ENCODE results near the gene RIMBP2. TPM values are rescaled to one million over a fixed set of nuclear protein-coding genes. Genes with fewer than 3 reads are reported as not detected.
"Not testable (repeated sequence)": the region's sequence is repeated elsewhere in the genome, so short reads cannot be mapped to it uniquely, and the experiment has no call there.

The RIMBP2 gene
- total RNA-seq, 1 donor from 2014 or later: not detected

DNA sequence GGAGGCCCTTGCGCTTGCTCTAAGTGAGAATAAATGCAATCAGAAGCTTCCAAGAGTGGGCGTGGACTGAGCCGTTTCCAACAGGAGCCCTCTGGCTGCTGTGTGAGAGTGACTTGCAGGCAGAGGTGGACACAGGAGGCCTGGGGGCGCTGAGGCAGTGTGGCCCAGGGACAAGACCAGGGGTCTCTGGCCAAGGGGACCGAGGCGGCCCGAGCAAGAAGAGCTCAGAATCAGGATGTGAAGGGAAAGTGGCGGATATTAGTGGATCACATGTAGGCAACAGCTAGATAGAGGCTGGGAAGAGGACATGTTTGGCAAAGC lies 8.6 kb downstream of the RIMBP2 start:
- no peak for DNase-seq (ENCODE audit: low spot score)
- no peak for ATAC-seq

GRCh38 chr12:130706885-130707570 lies 9.1 kb downstream of the RIMBP2 start:
- ATAC-seq (no peak), DNase-seq (ENCODE audit: low spot score) (no peak)

DNA sequence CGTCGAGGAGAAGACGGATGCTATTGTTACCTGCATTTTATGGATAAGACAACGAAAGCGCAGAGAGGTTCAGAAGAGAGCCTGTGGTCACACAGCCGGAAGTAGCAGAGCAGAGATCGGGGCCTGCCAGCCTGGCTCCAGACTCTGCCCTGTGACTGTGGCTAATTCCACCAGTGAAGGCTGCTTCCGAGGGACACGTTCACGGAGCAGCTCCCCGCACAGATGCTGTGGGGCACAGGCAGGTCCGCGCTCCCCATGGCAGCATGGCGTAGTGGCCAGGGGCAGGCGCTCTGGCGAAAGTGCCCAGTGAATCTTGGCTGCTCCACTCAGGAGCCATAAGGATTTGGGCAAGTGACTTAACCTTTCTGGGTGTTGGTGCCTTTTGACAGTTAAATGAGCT lies 9.8 kb downstream of the RIMBP2 start:
- no peak for DNase-seq (ENCODE audit: low spot score)
- no peak for ATAC-seq

DNA sequence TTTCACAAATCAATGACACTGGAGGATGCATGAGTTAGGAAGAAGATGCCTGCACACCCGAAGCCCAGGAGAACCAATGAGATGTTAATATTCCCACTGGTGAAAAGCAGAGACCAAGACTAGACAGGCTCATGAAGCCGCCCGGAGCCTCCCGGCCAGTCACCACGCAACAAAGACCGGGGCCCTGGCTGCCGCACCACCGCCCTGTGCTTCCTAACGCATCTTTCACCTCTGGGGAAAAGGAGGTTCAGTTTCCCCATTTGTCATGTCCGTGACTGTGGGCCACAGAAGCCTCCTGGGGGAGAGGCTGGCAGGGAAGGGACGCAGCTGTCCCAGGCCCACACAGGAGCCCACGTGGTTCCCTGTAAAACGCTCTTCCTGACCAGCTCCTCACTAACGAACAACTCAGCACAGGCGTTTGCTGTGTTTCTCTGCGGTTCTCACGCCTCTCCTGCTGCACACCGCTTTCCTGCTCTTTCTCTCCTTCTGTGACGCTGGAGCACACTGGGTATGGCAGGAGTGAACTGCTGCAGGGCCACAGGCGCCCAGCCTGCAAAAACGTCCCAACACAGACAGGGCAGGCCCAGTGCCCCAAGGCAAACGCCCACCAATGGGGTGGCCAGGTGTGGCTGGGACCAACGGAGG lies 10.8 kb downstream of the RIMBP2 start:
- DNase-seq (ENCODE audit: low spot score): no peak

DNA sequence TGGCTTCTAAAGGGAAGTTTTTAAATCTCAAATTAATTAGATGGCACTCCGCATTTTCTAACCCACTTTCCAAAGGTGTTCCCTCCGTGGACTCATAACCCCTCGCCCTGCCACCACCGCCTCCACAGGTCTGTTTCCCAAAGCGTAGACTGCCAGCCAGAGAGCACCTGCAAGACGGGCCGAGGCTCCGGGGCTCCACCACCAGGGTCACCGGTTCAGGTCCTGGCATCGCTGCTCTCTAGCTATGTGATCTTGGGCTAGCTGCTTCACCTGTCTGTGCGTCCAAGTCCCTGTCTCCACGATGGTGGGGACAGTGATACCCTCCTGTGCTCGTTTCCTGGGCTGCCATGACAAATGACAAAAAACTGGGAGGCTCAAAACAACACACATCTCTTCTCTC lies 11.5 kb downstream of the RIMBP2 start:
- no peak for ATAC-seq
- DNase-seq (ENCODE audit: low spot score): no peak

More for the DNA sequence above, 10.8 kb downstream of the RIMBP2 start:
- no peak for ATAC-seq

GRCh38 chr12:130703733-130704375 lies 12.2 kb downstream of the RIMBP2 start:
- ATAC-seq: no peak
- no peak for DNase-seq (ENCODE audit: low spot score)

DNA sequence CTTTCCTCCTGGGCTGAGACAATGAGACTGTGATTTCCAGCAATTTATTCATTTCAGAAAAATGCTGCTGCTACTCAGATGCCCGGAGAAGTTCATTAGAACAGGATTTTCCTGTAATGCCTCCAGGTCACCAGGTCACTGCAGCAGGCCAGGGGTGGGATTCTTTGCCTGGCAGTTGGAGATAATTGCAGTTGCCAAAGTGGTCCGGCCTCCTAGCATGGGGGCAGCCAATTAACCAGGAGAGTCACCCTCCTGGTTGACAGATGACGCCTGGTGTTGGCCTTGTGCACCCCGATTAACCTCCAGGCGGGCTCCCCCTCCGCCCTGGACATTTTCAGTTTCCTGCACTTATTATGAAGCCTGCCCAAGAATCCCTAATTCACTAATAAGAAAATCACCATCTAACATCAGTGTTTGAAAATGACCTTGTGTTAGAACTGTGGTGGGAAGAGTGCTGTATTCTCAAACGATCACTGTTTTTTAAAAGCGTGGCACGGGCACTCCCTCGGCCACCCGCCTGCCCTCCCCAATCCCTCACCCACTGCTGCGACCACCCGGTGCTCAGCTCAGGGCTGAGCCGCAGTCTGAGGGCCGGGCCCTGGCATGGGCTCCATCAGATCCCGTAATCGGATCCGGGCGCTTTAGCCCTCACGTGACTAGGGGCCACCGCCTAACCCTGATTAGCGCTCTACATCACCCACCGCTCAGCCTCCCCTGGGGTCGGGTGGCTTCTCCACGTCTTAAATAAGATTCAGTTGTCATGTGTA lies 12.9 kb downstream of the RIMBP2 start:
- DNase-seq (ENCODE audit: low spot score): no peak
- ATAC-seq: no peak

GRCh38 chr12:130701402-130701744 lies 14.7 kb downstream of the RIMBP2 start:
- no peak for ATAC-seq
- no peak for DNase-seq (ENCODE audit: low spot score)

DNA sequence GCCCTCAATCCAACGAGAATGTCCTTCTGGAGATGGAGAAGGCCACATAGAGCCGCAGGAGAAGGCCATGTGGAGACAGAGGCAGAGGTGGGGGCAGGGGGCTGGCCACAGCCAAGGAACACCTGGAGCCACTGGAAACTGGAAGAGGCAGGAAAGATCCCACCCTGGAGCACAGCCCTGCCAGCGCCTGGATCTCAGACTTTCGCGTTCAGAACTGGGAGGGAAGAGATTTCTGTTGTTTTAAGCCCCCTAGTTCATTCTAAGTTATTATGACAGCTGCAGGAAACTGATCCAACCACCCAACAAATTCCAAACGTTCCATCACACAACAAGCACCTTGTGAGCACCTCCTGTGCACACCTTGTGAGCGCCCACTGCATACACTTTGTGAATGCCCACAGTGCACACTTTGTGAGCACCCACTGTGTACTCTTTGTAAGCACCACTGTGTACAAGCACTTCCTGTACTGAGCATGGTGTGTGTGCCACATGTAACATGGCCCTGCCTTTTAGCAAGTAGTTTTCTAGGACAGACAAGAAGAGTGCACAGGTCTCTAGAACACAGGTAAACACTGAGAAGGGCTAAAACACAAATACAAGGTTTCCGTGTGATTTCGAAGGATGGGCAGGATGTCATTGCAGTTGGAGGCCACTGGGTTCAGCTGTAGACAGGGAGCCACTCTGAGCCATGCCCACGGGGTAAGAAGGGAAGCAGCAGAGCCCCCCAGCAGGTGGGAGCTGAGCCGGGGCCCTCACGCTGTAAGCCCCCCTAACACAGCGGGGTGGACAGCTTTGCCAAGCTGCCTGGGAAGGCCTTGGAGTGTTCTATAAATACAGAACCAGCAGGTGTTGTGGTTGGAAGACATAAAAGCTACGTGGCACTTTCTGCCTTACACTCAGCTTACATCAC lies 15.4 kb downstream of the RIMBP2 start:
- DNase-seq (ENCODE audit: low spot score): no peak

DNA sequence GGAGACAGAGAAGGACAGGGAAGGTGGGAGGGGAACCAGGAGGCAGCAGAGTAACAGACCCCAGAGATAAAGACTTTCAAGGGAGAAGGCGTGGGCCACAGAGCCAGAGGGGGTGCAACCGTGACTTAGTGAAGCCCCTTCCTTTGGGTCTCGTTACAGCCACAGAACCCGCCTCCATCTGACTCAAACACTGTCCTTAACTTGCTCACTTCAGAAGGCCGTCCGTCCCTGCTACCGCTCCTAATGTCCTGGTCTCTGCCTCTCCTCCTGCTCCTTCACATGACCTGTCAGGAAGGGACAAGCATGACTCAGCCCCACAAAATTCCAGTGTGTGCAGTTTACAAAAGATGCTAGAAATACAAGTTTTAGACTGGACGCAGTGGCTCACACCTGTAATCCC lies 18.0 kb downstream of the RIMBP2 start:
- ATAC-seq: no peak
- DNase-seq (ENCODE audit: low spot score): no peak

More for the DNA sequence above, 15.4 kb downstream of the RIMBP2 start:
- ATAC-seq: no peak

DNA sequence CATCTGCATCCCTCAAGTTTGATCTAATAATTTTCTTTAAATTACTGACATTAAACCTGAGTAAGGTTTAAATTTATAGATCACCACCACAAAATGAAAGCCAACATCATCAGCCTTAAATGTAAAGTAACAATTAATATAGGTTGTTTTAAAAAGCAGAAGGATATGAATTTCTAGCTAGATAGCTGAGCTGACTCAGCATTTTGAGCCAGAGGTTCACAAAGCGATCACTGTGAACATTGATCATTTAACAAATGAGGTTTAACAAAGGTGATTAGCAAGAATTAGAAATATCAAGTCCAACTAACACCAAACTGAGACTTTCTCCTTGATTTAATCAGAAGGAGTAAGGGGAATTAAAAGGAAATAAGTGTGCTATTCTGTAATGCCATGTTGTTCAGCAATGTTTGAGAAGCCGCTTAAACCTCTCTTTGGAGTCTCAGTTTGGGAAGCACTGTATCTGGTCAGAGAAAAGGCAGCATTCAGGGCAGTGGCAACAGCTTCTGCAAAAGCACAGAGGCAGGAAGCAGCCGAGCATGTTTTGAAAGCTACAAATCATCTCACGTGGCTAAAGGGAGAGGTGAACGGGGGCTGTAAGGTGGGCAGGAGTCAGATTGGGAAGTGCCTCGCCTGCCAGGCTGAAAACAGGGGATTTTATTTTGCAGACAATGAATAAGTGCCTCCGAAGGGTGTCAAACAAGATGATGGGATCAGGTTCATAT lies 19.6 kb downstream of the RIMBP2 start:
- no peak for ATAC-seq
- no peak for DNase-seq (ENCODE audit: low spot score)

DNA sequence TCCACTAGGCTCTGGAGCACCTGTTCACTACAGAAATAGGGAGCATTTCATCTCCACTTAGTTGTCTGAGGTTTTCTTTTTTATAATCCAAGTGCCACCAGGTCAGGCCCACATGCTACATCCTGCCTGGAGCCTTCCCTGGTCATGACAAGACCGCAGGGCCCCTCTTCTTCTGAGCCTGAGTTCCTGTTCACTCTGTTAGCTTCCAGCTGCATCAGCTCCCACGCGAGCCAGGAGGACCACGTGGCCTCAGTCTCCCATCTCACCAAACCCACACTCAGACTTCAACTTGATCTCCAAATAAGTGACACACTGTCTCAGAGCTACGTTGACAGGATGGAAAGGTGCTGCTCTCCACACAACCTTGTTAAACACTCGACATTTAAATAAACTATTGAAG lies 21.0 kb downstream of the RIMBP2 start:
- ATAC-seq: no peak
- DNase-seq (ENCODE audit: low spot score): no peak

DNA sequence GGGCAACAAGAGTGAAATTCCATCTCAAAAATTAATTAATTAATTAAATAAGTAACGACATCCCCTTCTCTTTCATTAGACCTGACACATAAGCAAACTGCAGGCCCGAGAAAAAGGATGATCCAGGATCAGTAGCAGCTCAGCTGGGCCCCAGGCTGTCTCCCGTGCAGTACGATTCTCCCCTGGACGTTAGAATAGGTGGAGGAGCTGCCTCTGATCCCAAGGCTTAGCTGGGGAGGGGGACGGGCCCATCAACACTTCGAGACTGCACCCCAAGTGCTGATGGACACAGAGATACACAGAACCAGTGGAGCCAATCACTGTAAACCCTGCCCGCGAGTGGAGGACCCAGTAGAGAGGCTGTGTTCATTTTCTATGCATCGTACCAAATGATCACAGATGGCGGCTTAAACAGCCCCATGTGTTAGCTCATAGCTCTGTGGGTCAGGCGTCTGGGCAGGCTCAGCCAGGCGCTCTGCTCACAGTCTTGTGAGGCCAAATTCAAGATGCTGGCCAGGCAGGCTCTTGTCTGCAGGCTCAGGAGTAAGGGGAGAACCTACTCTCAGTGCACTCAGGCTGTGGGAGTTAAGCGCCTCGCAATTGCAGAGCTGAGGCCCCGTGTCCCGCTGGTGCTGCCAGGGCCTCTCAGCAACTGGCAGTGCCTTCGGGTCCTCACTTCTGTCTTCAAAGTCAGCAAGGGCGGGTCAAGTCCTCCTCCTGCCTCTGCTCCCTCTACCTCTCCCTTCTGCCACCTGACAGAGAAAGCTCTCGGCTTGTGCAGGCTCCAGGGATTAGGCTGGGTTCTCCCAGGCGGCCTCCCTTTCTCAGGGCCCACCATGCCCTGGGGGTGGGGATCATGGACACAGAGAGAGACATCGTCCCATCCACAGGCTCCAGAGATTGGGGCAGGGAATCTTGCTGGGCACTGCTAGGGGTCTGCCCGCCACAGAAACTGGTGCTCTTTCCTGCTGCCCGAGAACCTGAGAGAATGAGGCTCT lies 26.4 kb downstream of the RIMBP2 start:
- DNase-seq (ENCODE audit: low spot score): no peak
- no peak for ATAC-seq

DNA sequence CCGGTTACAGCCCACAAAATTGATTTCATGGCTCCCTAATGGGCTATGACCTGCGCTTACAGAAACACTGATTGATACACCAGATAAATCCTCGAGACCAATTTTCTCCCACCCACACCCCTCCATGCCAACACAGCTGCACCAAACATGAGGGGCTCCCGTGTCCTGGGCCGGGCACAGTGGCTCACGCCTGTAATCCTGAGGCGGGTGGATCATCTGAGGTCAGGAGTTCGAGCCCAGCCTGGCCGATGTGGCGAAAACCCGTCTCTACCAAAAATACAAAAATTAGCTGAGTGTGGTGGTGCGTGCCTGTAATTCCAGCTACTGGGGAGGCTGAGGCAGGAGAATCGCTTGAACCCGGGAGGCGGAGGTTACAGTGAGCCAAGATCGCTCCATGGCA lies 27.1 kb downstream of the RIMBP2 start:
- not testable (repeated sequence) for ATAC-seq; DNase-seq (ENCODE audit: low spot score)

DNA sequence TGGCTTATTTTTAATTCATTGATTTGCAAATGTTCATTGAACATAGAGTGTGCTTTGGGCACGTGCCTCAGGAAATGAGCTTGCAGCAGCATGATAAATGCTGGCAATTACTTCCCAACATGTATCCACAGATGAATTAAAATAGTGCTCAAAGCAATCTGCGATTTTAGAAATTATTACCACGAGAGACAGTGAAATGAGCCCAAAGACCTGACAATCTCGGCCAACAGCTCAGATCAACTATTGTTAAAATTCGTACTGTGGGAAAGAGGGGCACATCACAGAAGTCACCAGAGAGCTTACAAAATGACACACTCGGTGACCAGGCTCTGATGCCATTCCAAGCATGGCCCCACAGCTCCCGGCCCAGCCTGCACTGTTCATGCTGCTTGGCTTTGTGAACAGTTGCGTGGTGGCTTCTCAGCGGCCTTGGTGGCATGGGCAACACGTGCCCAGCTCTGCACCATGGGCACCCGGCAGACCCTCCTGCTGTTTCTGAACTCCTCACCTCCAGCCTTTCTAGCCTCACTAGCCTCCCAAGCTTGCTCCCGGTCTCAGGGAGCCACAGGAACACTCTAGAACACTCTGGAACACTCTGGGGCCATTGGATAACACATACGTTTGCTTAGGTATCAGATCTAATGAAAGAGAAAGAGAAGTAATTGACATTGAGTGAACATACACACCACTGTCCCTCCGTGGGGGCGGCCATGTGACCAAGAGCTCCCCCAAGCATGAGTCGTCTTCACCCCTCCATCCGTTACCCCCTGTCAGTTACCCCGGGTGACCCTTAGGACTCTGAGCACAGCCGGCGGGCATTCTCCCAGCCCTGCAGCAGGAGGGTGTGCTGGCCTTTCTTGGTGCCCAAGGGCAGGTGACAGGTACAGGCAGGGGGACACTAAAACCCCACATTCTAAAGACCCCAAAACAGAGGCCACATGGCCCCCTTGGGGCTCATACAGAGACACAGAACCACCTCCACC lies 28.0 kb downstream of the RIMBP2 start:
- no peak for ATAC-seq
- no peak for DNase-seq (ENCODE audit: low spot score)

DNA sequence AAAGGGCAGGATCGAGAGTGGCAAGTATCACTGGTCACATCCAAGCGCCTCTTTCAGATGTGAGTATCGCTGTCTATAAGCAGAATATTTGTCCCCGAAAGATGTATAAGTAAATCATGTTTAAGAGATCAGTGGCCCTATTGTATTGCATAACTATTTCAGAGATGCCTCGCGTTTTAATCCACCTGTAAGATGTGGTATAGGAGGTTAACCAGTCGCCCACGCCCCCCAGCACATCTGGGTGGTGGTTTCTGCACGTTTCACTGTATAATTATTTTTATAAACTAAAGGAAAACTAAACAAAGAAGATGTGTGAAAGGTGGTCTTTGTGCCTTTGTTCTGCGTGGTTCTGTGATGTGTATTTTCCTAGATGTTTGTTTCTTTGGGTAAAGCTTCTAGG lies 28.9 kb downstream of the RIMBP2 start:
- ATAC-seq (no peak), DNase-seq (ENCODE audit: low spot score) (no peak)

DNA sequence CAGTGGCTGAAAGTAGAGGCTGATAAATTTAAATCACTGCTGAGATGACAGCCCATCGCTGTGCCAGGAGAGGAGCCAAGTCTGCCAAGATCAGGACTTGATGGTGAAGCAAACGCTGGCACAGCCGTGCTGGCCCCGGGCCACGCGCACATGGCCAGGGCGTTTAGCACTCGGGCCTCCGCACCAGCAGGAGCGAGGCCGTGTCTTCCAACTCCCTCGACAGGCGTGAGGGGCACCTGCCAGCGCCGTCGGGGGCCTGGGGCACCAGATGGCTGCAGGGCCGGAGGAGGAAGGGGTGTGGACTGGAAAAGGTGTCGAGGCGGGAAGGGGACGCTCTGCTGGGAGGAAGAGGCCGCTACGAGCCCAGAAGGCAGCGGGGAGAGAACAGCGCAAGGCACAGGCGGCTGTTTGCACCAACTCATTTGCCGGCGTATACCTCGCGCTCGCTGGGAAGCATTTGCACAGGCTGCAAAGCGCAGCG lies 29.5 kb downstream of the RIMBP2 start:
- ATAC-seq (peak; percentile 50), DNase-seq (ENCODE audit: low spot score) (peak; percentile 48)

All from left lobe of liver (tissue), 2 donors.